ENCODE data around the gene TNK2. TPM values are rescaled to one million over a fixed set of nuclear protein-coding genes. Genes with fewer than 3 reads are reported as not detected.
A peak's percentile ranks its signal among the peaks of the same experiment; 100 is the strongest.

Gene TNK2
- total and polyA plus RNA-seq, 2 of the 13 experiments (the other 11 are each of a cell fraction or from before 2014, with no cell fraction given) = 4.6 to 5.8 TPM

- TF ChIP-seq HOMEZ (CRISPR knock-in tag; IDR thresholded peaks at IDR 0.05; ENCODE audit: low read depth) (0 out of 2 replicates have a peak, but pooled peaks have one; percentile 45), ZBTB8A (CRISPR knock-in tag; IDR thresholded peaks at IDR 0.05; ENCODE audit: borderline replicate concordance, low read depth) (no peak), SNAPC5 (CRISPR knock-in tag; IDR thresholded peaks at IDR 0.05; ENCODE audit: borderline replicate concordance) (no peak), ZNF615 (CRISPR knock-in tag; IDR thresholded peaks at IDR 0.05; ENCODE audit: borderline replicate concordance) (no peak), THRA (CRISPR knock-in tag; IDR thresholded peaks at IDR 0.05; ENCODE audit: borderline replicate concordance) (peak; percentile 71; the same call in 1 of the 2 replicates), PAXIP1 (CRISPR knock-in tag; conservative IDR thresholded peaks at IDR 0.05) (peak; percentile 59), SAFB2 (CRISPR knock-in tag; IDR thresholded peaks at IDR 0.05; ENCODE audit: borderline replicate concordance, low read depth) (no peak), E2F2 (CRISPR knock-in tag; IDR thresholded peaks at IDR 0.05; ENCODE audit: borderline replicate concordance) (no peak), ZSCAN22 (CRISPR knock-in tag; IDR thresholded peaks at IDR 0.05) (no peak), THAP8 (CRISPR knock-in tag; IDR thresholded peaks at IDR 0.05; ENCODE audit: borderline replicate concordance) (no peak), ZNF747 (CRISPR knock-in tag; IDR thresholded peaks at IDR 0.05; ENCODE audit: borderline replicate concordance) (no peak), AFF4 (CRISPR knock-in tag; IDR thresholded peaks at IDR 0.05) (no peak), EED (CRISPR knock-in tag; IDR thresholded peaks at IDR 0.05) (no peak), ZNF12 (CRISPR knock-in tag; IDR thresholded peaks at IDR 0.05) (no peak)
These were observed 61.0 kb downstream of the TNK2 start (continued) for GRCh38 chr3:195847055-195847950.
